Keratinocyte (primary cell): ENCODE results near the gene CASP14.

Experiments
- EZH2 ChIP-seq: IDR thresholded peaks from one replicate; pipeline ENCODE4 v1.6.1; 2012; ENCODE audit warnings: inconsistent platforms, mild to moderate bottlenecking, low read length, moderate library complexity
- TF ChIP-seq, protein P1 (sequence below), 3 experiments: IDR thresholded peaks in 1 of 3; conservative IDR thresholded peaks in 1 of 3; optimal IDR thresholded peaks in 1 of 3; 2 replicates in 2 of 3; 3 replicates in 1 of 3; pipeline versions ENCODE3 to v1.5.1; 2011; ENCODE audit warnings: low read length in 3 of 3, mild to moderate bottlenecking in 3 of 3, moderate library complexity in 2 of 3, control low read depth in 1 of 3, inconsistent platforms in 1 of 3; ENCODE audit not compliant: insufficient read depth in 2 of 3; ENCODE audit errors: extremely low read depth in 1 of 3

DNA sequence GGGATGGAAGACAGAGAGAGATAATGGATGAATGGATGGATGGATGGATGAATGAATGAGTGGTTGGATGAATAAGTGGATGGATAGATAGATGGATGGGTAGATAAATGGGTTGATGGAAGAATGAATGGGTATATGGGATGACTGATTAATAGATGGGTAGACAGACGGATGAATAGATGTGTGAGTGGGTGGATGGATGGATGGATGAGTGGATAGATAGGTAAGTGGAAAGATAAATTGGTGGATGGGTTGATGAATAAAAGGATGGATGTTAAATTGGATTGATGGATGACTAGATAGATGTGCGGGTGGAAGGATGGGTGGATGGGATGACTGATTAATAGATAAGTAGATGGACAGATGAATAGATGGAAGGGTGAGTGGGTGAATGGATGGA lies 1.4 kb downstream of the CASP14 start:
- TF ChIP-seq, protein P1, sequence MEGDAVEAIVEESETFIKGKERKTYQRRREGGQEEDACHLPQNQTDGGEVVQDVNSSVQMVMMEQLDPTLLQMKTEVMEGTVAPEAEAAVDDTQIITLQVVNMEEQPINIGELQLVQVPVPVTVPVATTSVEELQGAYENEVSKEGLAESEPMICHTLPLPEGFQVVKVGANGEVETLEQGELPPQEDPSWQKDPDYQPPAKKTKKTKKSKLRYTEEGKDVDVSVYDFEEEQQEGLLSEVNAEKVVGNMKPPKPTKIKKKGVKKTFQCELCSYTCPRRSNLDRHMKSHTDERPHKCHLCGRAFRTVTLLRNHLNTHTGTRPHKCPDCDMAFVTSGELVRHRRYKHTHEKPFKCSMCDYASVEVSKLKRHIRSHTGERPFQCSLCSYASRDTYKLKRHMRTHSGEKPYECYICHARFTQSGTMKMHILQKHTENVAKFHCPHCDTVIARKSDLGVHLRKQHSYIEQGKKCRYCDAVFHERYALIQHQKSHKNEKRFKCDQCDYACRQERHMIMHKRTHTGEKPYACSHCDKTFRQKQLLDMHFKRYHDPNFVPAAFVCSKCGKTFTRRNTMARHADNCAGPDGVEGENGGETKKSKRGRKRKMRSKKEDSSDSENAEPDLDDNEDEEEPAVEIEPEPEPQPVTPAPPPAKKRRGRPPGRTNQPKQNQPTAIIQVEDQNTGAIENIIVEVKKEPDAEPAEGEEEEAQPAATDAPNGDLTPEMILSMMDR (optimal IDR thresholded peaks at IDR 0.05 in 1 of 3, IDR thresholded peaks at IDR 0.05 in 1 of 3, conservative IDR thresholded peaks at IDR 0.05 in 1 of 3; ENCODE audit: extremely low read depth in 1 of 3, insufficient read depth in 2 of 3, low read length in 3 of 3): no peak
- no peak for TF ChIP-seq EZH2
